ENCODE results near the gene RNF224.

DNA sequence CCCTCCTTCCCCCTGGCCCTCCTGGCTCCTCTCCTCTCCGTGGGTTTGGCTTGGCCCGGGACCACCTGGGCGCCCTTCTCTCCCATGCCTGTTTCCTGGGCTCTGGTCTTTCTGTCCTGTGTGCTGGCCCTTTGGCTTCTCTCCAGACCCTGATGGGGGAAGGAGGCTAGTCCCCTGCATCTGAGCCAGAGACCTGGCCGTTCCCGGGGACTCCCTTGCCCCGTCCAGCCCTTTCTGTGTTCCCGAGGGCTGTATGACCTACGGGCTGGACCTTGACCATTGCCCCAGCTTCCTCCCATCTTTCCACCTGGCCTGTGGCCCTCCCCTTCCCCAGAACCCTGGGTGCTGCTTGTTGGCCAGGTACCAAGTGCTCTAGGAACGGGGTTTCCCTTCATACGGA, 36.2 kb downstream of the RNF224 start:
- TF ChIP-seq ATF1 (CRISPR knock-in tag; IDR thresholded peaks at IDR 0.05) (no peak), TP53 (CRISPR knock-in tag; conservative IDR thresholded peaks at IDR 0.05) (no peak), GABPB1 (CRISPR knock-in tag; IDR thresholded peaks at IDR 0.05) (no peak), YY1 (IDR thresholded peaks at IDR 0.05; ENCODE audit: insufficient read depth, insufficient replicate concordance, low read depth, low read length) (no peak), EZH2 (conservative IDR thresholded peaks at IDR 0.05; ENCODE audit: low read depth, low read length) (no peak), YEATS2 (CRISPR knock-in tag; IDR thresholded peaks at IDR 0.05; ENCODE audit: borderline replicate concordance) (no peak), SNRNP70 (IDR thresholded peaks at IDR 0.05; ENCODE audit: low read depth, low read length) (no peak), HDAC2 (CRISPR knock-in tag; IDR thresholded peaks at IDR 0.05) (no peak)
- TF ChIP-seq, protein P1, sequence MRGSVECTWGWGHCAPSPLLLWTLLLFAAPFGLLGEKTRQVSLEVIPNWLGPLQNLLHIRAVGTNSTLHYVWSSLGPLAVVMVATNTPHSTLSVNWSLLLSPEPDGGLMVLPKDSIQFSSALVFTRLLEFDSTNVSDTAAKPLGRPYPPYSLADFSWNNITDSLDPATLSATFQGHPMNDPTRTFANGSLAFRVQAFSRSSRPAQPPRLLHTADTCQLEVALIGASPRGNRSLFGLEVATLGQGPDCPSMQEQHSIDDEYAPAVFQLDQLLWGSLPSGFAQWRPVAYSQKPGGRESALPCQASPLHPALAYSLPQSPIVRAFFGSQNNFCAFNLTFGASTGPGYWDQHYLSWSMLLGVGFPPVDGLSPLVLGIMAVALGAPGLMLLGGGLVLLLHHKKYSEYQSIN (CRISPR knock-in tag; IDR thresholded peaks at IDR 0.05; ENCODE audit: borderline replicate concordance), result no peak
- TF ChIP-seq, protein P2, sequence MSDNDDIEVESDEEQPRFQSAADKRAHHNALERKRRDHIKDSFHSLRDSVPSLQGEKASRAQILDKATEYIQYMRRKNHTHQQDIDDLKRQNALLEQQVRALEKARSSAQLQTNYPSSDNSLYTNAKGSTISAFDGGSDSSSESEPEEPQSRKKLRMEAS (IDR thresholded peaks at IDR 0.05), result no peak
- TF ChIP-seq, protein P3, sequence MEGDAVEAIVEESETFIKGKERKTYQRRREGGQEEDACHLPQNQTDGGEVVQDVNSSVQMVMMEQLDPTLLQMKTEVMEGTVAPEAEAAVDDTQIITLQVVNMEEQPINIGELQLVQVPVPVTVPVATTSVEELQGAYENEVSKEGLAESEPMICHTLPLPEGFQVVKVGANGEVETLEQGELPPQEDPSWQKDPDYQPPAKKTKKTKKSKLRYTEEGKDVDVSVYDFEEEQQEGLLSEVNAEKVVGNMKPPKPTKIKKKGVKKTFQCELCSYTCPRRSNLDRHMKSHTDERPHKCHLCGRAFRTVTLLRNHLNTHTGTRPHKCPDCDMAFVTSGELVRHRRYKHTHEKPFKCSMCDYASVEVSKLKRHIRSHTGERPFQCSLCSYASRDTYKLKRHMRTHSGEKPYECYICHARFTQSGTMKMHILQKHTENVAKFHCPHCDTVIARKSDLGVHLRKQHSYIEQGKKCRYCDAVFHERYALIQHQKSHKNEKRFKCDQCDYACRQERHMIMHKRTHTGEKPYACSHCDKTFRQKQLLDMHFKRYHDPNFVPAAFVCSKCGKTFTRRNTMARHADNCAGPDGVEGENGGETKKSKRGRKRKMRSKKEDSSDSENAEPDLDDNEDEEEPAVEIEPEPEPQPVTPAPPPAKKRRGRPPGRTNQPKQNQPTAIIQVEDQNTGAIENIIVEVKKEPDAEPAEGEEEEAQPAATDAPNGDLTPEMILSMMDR (CRISPR knock-in tag; IDR thresholded peaks at IDR 0.05), result no peak
